Suppressor macrophage (primary cell): ENCODE data around the gene HOXA7.

Experiments
- DNase-seq, 4 experiments: peaks; one replicate each; pipeline ENCODE4 v3.0.0-alpha.2; 2020 to 2022
- total RNA-seq, 17 experiments: gene quantifications; one replicate each; lab custom pipeline; 2026; ENCODE audit warnings: mixed read lengths in 6 of 17, inconsistent platforms in 3 of 17; lab: John Stamatoyannopoulos, UW

HOXA7 gene
- total RNA-seq, result 0 to 0.66 (median 0) reads per million in 17 experiments

DNA sequence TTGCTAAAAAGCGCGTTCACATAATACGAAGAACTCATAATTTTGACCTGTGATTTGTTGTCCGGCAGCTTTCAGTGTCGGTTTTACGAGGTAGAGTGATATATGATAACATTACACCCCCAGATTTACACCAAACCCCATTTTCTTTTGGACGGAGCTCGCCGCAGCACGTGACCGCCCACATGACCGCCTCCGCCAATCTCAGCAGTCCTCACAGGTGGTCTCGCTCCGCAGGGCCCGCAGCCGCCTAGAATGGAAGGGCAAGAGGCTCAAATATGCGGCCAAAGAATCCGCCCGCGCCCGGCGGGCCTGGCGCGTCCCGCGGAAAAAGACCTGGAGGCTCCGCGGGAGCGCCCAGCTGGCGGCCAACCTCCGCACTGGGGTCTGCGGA lies at the start of gene HOXA7:
HOXA7 (minus strand) TSS at position 168 of the 391 bp plus-strand sequence; CDS start at position 38, 130 bp downstream.
- DNase-seq, result peak in 1 of 4 experiments; percentile 24

DNA sequence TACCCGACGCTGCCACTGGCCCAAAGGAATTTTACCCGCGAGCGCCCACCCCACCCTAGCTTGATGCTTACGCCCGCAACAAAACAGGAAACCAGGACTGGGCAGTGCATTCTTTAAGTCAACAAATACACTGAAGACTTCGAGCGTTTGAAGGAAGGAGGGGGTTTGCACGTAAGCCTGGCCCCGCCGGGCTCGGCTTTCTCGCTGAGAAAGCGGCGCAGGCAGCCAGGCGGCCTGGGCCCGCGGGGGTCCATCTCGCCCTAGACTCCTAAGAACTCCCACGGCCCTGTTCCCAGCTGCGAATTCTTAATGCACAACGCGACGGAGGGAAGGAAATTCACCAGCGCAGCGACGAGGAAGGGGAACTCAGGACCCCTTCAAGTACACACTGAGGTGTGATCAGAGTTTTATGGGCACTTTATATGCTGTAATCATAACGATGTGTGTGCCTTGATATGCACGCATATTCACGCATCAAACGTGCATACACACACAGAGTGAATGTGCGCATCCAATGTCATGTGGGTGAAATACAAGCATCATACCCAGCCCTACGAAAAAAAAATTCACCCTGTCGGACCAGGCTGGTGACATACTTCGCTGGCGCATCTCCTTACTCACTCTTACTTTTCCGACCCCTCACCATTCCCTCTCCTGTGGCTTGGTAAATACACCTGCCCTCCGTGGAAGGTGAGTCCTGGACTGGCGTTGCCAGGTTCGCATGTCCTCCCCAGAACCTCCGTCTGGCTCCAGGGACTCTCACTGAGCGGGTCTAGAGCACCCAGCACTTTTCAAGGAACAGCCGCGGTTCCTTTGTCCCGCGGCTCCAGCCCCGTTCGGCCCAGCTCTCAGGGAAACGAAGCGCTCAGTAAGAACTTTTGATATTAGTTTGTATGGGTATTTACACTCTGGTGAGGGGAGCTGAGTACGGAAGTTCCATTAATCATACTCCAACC lies 49.1 kb upstream of the HOXA7 start:
- peak in 1 of 4 experiments; percentile 37 for DNase-seq

DNA sequence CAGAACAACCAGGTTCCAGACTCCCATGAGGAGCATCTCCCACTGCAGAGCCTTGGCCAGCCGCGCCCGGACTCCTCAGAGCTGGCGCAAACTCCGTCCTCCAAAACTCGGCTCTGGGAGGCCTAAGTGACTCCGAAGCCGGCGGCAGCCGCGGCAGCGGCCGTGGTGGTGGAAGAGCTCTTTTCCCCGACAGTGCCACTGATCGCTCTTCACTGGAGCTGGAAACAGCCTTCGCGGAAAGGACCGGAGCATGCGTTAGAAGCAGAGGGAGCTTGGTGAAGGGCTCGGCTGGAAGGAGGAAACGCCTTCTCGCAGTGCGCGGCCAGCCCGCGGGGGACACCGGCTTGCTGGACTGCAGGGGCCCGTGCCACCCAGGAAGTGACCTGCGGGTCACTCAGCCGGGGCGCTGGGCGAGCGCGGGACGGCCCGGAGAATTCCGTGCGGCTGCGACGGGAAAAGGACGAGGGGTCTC lies 48.4 kb upstream of the HOXA7 start:
- peak in 1 of 4 experiments; percentile 50 for DNase-seq

DNA sequence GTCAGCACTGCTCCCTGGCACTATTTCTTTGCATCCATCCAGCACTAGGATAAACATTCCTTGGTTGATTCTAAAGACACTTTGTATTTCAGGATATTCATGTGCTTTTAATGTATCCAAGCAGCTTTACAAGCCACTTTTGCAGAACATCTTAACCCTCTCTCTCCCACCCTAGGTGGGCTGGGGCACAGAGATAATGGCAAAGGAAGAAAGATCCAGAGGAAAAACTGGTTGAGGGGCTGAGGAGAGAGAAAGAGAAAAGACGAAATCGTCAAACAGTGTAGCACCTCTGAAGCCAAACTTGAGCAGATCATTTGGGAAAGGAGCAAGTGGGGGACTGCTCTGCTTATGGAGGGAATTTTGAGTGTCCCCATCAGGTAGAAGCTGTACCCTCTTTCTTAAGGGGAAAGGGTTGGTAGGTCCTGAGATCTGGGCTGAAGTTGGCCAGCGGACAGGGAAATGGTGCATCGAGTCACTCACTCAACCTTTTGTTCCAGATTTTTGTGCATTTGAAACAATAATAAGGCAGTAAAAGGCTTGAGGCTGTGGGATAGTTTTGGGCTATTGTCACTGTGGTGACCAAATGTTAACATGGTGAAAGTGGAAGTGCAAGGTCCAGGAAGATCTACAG lies 47.6 kb upstream of the HOXA7 start:
- no peak for DNase-seq

DNA sequence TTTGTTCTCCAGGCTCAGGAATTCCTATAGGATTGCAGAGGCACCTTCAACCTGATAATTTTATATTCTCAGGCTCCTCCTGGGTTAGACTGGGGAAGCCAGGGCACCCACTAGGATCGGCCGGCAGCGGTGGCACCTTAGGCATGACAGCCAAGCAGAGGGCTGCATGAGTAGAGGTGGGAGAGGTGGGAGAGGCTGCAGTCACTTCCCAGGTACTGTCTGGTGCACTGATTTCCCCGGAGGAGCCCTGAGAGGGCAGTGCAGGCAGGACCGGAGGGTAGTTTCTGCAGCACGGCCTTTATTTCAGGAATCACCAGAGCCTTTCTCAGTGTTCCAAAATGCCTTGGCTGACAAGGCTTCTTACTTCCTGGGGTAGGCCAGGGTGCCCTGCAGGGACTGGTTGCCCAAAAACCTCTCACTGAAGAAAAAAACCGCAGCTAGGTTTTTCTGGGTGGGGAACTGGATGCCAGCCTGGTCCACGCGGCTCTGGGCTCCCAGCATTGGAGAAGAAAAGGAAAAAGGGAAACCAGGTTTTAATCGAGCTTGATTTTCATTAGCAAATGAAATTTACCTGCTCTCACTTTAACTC lies 47.0 kb upstream of the HOXA7 start:
- no peak for DNase-seq

DNA sequence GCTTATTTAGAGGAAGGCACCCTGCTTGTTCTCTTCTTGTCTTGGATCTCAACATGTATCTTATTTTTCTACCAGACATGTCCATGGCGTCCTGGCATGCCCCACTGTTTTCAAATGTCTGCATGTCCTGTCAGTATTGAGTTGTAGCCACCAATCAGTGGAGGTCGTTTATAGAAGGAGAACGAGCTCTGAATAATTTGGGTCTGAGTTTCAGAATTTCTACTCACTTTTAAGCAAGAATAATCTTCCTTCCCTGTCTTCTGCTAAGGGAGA lies 46.3 kb upstream of the HOXA7 start:
- DNase-seq, result no peak

DNA sequence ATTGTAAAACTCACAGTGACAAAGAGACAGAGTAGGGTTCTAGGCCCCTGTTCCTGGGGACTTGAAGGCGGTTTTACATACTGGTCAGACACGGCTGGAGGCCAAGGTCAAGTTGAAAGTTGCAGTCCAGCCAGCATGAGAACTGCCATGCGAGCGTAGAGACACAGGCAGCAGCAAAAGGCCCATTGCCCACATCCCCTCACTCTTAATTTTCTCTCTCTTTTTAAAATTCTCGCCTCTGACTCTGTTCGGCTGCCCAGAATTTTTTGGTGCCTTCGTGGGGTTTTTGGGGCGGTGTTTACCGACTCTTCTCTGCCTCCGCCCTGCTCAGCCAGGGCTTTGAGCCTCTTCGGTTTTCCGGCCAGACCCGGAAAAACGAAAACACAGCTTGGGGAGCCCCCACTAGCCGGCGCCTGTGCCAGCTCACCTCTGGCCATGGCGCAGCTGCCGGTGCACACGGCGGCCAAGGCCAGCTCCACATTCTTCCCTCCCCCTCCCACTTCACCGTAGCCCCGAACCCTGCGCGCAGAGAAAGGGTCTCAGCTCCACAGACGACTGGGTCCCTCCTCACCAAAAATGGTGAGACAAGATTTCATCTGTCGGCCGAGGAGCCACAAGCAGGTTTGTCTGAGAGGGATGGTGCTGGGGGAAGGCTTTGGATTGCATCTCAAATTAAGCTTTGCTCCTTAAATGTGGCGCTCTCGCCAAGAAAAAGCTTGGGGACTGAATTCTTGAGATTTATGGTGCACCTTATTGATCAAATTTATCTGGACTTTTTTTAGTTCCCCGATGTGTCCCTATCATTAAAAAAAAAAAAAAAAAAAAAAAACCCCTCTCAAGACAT lies 45.8 kb upstream of the HOXA7 start:
- no peak for DNase-seq

DNA sequence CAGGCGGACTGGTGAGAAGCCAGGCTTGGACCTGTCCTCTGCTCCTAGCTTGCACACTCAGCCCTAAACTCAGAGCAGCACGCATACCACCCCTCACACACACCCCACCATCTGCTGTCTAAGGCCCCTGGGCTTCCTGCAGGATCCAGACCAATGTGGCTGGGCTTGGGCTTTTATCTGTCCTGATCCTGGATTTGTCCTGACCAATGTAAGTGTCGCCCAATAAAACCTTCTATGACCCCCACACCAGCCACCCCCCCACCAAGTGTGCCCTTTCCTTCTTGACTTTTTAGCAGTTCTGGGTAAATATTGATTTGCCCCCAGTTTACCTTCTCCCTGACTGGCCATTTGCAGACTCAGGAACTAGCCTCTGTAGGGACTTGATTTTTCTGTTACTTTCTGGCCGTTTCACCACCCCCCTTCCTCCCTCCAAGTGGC lies 45.1 kb upstream of the HOXA7 start:
- no peak for DNase-seq

DNA sequence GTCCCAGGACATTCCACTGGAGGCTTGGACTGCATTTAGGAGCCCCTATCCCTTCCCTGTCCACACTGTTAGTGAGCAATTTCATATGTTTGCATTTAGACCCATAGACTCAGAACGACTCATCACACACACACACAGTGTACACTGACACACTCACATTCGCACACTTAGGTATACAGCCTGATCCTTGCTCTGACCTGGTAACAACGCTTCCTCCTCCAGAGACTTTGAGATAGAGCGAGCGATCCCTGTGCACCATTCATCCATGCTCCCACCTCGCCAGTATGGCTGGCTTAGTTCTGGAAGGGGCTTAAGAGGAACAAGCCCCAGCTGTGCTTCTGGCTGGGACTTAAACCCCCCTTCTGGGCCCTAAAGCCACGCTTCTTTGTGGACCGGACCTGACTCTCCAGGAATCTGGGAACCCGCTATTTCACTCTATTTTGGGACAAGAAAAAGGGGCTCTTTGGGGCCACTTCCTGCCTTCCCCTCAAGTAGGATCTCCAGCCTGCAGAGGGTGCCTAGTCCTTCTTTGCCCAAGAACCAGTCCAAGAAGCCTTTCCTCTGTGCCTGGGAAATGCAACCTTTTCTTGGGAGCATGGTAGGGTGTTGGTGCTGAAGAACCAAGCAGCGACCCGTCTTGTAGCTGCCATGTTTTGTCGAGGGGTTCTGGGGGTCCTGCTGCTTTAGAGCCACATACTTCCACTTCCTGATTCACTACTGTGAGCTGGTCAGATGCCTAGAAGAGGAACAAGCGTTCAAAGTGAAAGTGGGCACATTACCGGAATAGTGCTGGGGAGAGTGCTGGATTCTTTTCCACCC lies 44.5 kb upstream of the HOXA7 start:
- peak; percentile 54 to 76 (median 68) for DNase-seq

DNA sequence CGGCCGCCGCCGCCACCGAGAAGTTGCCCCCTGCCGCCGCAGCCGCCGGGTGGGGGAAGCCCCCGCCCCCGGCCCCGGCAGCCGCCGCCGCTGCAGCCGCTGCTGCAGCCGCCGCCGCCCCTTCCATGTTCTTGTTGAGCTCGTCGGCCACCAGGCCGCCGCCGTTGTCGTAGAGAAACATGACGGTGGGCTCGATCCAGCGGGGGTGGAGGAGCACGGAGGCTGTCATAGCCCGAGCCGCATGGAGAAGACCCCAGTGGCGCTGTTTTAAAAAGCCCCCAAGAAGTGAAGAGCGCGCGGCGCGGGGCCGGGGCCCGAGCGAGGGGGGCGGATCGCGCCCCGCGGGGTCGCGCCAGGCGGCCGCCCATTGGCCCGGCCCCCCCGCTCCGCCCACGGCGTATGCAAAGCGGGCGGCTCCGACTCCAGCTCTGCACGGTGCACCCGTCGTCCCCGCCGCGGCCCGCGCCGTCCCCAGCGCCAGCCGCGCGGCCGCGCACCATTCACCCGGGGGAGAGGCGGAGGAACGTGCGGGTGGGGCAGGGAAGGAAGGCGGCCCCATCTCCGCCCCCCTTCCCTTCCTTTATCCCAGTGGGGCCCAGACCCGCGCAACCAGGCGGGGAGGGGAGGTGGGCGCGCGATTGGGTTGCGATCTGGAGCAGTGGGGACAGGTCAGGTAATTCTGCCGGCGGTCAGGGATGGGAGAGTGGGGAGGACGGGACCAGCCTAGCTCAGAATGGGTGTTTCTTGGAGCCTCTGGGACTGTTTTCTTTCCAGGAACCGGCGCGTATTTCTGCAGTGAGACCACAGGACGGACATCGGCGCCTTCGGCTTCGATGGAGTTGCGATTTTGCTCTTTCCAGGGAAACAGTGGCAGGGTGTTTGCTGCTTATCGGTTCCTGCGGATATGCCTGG lies 43.6 kb upstream of the HOXA7 start, which contains the start of gene HOXA13:
HOXA13 (minus strand) TSS at position 243 of the 912 bp plus-strand sequence; CDS start at position 229, 14 bp downstream.
- peak in 1 of 4 experiments; percentile 47 for DNase-seq

DNA sequence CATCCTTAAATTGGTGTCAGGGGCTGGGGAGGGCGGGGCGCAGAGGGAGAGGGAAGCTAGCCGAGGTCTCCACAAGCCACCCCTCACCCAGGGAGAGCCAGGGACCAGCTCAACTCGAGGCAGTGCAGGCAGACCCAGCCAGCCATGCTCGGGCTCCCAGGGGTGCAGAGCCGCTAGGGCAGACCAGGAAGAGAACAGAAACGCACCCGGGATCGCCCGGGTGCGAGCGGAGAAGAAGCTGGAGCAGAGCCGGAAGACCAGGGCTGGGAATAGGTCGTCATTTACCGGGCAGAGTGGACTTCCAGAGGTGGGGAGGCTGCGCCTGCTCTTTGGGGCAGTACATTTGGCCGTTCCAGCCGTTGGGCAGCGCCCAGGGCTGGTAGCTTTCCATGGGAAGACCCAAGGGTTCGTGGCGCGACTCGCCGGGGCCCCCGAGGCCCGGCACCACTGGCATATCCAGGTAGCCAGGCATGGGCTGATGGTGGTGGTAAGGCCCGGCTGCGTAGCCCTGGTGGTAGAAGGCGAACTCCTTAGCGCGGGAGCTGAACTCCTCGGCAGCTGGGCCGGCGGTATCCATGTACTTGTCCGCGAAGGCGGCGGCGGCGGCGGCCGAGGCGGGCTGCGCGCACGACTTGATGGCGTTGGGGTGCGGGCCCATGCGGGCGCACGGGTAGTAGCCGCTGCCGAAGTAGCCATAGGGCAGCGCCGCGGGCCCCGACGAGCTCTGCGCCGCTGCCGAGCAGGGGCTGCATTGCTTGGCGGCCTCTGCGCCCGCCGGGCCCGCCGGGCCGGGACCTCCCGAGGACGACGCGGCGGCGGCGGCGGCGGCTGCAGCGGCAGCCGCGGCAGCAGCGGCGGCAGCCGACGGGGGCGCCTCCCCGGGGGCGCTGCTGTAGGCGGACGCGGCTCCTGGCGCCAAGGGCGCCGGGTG lies 42.7 kb upstream of the HOXA7 start:
- DNase-seq, result peak in 1 of 4 experiments; percentile 50

DNA sequence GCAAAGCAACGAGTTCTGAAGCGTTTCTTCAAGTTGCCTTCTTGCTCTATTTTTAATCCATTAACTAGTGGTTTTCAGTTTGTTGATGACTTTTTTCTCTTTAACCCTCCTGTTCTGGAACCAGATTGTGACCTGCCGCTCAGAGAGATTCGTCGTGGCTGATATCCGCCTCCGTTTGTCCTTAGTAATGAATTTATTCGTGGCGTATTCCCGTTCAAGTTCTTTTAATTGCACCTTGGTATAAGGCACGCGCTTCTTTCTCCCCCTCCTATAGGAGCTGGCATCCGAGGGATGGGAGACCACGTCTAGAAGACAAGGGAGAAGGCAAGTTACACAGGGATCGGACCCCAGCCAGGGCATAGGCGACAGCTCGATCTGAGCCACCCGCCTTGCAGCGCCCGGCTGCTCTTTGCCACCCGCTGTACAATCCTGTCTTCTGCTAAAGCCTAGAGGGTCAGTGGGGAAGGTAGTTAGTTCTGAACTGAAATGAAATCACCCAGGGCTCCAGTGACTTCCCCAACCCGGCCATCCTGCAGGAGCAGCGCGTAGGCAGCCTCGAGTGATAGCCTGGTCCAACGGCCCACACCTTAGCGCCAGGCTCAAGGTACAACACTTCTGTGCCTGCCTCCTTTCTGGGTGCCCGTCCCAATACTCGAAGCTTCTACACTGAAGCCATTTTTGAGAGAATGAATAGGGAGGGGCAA lies 41.8 kb upstream of the HOXA7 start:
- DNase-seq, result peak in 1 of 4 experiments; percentile 36

DNA sequence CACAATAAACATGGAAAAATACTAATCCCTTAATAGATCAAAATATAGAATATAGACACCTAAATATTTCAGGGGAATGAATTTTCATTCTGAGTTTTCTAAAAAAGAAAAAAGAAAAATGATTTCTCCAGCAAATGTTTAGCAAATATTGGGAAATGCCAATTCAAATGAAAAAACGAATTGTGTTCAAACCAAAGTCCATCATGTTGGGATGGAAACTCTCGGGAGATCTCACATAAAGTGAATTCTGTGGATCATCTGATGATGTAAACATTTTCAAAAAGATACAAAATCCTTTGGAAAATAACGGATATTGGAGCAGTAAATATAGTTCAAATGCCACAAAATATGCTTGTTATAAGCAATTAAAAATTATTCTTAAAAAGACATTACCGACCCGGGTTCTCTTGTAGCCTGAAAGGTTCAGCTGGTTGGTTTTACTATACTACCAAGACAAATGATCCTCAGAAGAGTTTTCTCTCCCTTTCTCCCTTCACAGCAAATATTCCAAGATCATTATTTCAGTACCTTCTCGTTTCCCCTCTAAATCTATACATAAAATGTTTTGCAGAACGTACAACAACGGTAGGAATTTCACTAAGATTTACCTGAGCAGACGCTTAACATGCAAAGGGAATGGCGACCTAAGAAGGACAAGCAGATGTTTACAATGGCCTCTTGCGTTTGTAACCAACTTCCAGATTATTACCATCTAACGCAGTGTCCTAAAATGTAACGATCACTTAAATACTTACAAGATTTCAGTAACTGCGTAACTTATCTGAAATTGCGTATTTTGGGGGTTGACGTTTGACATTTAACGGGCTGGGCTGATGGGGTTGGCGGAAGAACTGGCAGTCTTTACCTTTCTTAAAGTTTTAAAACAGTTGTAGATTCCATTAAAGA lies 40.9 kb upstream of the HOXA7 start:
- DNase-seq, result no peak

DNA sequence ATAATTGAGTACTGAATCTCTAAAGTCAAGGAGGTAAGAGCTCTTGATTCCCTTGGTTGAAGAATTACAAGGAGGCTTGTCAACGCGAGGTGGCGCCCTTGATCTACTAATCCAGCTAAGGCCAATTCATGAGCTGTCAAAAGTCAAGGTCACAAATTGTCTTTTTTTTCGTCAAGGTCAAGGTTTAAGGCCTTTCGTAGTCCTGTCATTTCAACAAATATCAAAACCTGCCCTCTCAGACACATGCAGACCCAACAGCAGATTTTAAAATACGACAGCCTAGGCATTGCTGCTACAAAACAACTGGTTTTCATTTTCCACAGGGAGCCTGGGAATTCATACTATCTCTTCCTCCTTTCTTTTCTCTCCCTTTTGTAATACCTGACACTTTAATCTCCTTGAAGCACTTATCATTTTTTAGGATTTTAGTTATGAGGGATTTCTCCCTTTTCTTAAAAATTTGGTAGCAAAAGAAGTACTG lies 39.9 kb upstream of the HOXA7 start:
- DNase-seq, result peak; percentile 79 to 90 (median 88)

DNA sequence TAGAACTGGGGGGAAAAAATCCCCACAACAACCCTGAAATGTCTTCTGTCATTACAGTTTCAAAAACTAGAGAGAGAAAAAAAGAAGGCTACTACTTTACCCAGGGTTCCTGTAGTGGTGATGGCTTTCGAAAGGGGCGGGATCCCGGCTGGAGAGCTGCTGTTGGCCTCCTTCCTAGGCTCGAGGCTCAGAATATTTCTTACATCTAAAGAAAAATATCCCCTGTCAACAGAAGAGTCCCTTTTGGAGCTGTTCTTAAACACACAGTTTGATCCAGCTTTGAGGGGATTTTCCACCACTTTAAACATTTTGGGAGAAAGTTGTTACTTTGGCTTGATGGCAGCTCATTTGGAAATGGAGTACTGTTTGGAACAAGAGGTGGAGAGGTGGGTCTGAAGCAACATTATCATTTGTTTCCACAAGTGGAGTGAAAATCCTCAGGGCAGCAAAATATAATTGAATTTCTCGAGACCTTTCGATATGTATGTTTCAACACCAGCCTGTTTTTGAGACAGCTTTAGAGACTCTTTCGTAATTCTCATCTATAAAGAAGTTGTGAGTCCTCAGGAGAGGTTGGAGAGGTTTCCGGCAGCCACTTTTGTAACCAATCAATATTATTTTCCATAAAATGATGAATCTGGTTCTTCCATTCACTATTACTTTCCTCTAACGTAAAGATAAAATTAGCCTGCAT lies 38.4 kb upstream of the HOXA7 start:
- DNase-seq, result no peak

DNA sequence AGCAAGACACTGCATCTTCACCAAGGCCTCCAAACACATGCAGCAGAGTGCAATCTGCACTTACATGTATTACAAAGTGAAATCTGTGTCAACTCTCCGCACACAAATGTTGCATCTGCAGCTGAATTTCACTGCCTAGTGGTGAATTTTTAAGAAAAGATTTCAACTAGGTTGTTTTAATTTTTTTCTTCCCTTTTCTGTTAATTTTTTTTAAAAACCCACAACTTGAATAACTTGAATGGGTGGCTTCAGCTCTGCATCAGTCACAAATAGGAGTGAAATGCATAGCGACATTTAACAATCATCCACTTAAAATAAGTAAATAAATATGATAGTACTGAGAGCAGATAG lies 37.5 kb upstream of the HOXA7 start:
- no peak for DNase-seq
